Glutamatergic neuron (in vitro differentiated cells): ENCODE results near the gene CCIN. TPM values are rescaled to one million over a fixed set of nuclear protein-coding genes. Genes with fewer than 3 reads are reported as not detected.
A peak's percentile ranks its signal among the peaks of the same experiment; 100 is the strongest.

ENCODE experiments used
- DNase-seq: peaks from one replicate; pipeline ENCODE4 v3.0.0; 2022
- H3K27ac Mint-ChIP-seq: one replicate; pipeline ENCODE4 v1.8.0; 2020; ENCODE audit warnings: mild to moderate bottlenecking, mixed read lengths, inconsistent platforms; ENCODE audit not compliant: unreplicated experiment
- H3K27me3 Mint-ChIP-seq: one replicate; pipeline ENCODE4 v1.8.0; 2020; ENCODE audit warnings: mild to moderate bottlenecking, moderate library complexity, mixed read lengths, inconsistent platforms; ENCODE audit not compliant: unreplicated experiment
- H3K36me3 Mint-ChIP-seq: one replicate; pipeline ENCODE4 v1.8.0; 2020; ENCODE audit warnings: mild to moderate bottlenecking, mixed read lengths, inconsistent platforms; ENCODE audit not compliant: unreplicated experiment
- H3K4me1 Mint-ChIP-seq: one replicate; pipeline ENCODE4 v1.8.0; 2020; ENCODE audit warnings: mild to moderate bottlenecking, low read depth, mixed read lengths, inconsistent platforms; ENCODE audit not compliant: unreplicated experiment
- H3K4me3 Mint-ChIP-seq: one replicate; pipeline ENCODE4 v1.8.0; 2020; ENCODE audit warnings: mild to moderate bottlenecking, mixed read lengths, inconsistent platforms; ENCODE audit not compliant: unreplicated experiment
- H3K9me3 Mint-ChIP-seq: one replicate; pipeline ENCODE4 v1.8.0; 2020; ENCODE audit warnings: mild to moderate bottlenecking, moderate library complexity, mixed read lengths, inconsistent platforms; ENCODE audit not compliant: unreplicated experiment
- total RNA-seq: library from RNA; stranded (reverse); fragmentation: NEBNext Ultra II Directional; extraction: Animal tissue kit (Norgen Biotek cat#: 25700); gene quantifications from one replicate; pipeline ENCODE4 v1.2.1, GENCODE V29; 2021; ENCODE audit not compliant: unreplicated experiment
- TF ChIP-seq, protein P1 (sequence below): fragments of 200-600 bp; sonication (generic); IDR thresholded peaks from one replicate; pipeline ENCODE4 v1.5.0; 2021; ENCODE audit not compliant: partially characterized antibody, unreplicated experiment

Gene CCIN
- total RNA-seq, 1 donor from 2014 or later, result 0.22 TPM

DNA sequence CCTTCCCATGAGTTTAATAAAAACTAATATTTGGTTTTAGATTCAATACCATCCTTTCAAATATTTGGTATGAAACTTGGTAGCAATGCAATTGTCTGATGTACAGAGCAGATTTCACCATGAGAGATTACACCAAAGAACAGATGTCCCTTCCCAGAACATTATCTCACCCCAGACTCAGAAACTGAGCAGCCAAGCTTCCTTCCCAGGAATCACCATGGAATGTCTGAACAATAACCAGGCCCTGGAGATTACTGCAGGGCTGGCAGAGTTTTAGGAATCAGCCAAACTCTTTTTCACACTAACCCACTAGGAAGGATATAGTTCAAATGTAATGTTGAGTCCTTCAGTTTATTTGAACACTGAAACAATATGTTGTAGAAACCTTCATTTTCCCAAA is 45.4 kb downstream of the CCIN start:
- TF ChIP-seq, protein P1, sequence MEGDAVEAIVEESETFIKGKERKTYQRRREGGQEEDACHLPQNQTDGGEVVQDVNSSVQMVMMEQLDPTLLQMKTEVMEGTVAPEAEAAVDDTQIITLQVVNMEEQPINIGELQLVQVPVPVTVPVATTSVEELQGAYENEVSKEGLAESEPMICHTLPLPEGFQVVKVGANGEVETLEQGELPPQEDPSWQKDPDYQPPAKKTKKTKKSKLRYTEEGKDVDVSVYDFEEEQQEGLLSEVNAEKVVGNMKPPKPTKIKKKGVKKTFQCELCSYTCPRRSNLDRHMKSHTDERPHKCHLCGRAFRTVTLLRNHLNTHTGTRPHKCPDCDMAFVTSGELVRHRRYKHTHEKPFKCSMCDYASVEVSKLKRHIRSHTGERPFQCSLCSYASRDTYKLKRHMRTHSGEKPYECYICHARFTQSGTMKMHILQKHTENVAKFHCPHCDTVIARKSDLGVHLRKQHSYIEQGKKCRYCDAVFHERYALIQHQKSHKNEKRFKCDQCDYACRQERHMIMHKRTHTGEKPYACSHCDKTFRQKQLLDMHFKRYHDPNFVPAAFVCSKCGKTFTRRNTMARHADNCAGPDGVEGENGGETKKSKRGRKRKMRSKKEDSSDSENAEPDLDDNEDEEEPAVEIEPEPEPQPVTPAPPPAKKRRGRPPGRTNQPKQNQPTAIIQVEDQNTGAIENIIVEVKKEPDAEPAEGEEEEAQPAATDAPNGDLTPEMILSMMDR, result no peak
- no peaks in the 10 kb centered on the region for H3K9me3 Mint-ChIP-seq
- H3K4me1 Mint-ChIP-seq, result peaks cover 11% of the 10 kb centered on the region
- H3K36me3 Mint-ChIP-seq, result no peaks in the 10 kb centered on the region
- DNase-seq, result no peak
- H3K27me3 Mint-ChIP-seq, result peaks cover 5% of the 10 kb centered on the region
- no peak overlapping the region for H3K4me3 Mint-ChIP-seq
- peak overlapping the region; percentile 20 for H3K27ac Mint-ChIP-seq

GRCh38 chr9:36217256-36217968 is 48.2 kb downstream of the CCIN start:
- no peak for DNase-seq
- TF ChIP-seq, protein P1, result no peak
- no peak overlapping the region for H3K4me3 Mint-ChIP-seq
- no peaks in the 10 kb centered on the region for H3K36me3 Mint-ChIP-seq
- H3K9me3 Mint-ChIP-seq, result no peaks in the 10 kb centered on the region
- peaks cover 10% of the 10 kb centered on the region for H3K4me1 Mint-ChIP-seq
- no peak overlapping the region for H3K27ac Mint-ChIP-seq
- H3K27me3 Mint-ChIP-seq, result peaks cover 5% of the 10 kb centered on the region

- Mint-ChIP-seq H3K36me3 (no peaks in the 10 kb centered on the region), H3K27me3 (peaks cover 5% of the 10 kb centered on the region), H3K4me1 (peaks cover 8% of the 10 kb centered on the region), H3K9me3 (no peaks in the 10 kb centered on the region), H3K4me3 (no peak overlapping the region), H3K27ac (no peak overlapping the region)
- no peak for DNase-seq
- TF ChIP-seq, protein P1, result no peak
These were observed 48.8 kb downstream of the CCIN start for GRCh38 chr9:36218011-36218410.

DNA sequence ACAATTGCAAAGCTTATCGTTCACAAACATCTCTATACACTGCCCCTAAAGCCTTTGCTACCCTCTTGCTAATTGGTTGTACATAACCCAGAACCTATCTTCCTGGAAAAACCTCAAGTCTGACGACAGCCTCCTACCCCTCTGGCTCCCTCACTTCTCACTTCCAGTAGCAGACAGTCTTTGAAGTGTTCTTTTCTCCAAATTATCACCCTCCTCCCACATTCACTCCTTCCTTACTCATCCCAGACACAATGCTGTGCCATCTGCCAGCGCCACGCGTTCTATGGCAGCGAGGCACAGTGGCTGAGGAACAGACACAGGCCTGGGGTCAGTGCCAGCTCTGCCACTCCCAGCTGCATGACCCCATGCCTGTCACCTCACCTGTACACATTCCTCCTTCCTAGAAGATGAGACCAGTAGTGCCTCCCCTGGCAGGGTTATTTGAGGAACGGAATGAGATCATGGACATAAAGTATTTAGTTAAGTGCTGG is 49.3 kb downstream of the CCIN start:
- DNase-seq, result no peak
- Mint-ChIP-seq H3K27me3 (peaks cover 5% of the 10 kb centered on the region), H3K4me1 (peaks cover 6% of the 10 kb centered on the region), H3K36me3 (no peaks in the 10 kb centered on the region), H3K27ac (no peak overlapping the region), H3K4me3 (no peak overlapping the region), H3K9me3 (no peaks in the 10 kb centered on the region)
- TF ChIP-seq, protein P1, result no peak

Other genes starting within 250 kb of the CCIN start
- gene OR2S2, start 211.2 kb upstream of the CCIN start, total RNA-seq, result not detected
- gene RECK, start 132.5 kb upstream of the CCIN start, total RNA-seq, result 11.1 TPM
- 84.4 TPM for gene GLIPR2, start 32.7 kb upstream of the CCIN start, total RNA-seq
- 164 TPM for gene CLTA, start 21.5 kb downstream of the CCIN start, total RNA-seq
- gene GNE, start 89.1 kb downstream of the CCIN start, total RNA-seq, result 29.2 TPM
- 129 TPM for gene RNF38, start 230.9 kb downstream of the CCIN start, total RNA-seq